Hepatocyte (in vitro differentiated cells): ENCODE measurements around the gene FLACC1.

Experiments
- EZH2 ChIP-seq: fragments of 200-600 bp; sonication (generic); IDR thresholded peaks from 2 replicates; pipeline ENCODE4 v1.6.1; 2016; ENCODE audit warnings: antibody characterized with exemption, mild to moderate bottlenecking, borderline replicate concordance
- TF ChIP-seq, protein P1 (sequence below): fragments of 200-600 bp; sonication (generic); IDR thresholded peaks from 2 replicates; pipeline ENCODE4 v1.5.1; 2016; ENCODE audit warnings: antibody characterized with exemption, mild to moderate bottlenecking; ENCODE audit not compliant: poor library complexity

DNA sequence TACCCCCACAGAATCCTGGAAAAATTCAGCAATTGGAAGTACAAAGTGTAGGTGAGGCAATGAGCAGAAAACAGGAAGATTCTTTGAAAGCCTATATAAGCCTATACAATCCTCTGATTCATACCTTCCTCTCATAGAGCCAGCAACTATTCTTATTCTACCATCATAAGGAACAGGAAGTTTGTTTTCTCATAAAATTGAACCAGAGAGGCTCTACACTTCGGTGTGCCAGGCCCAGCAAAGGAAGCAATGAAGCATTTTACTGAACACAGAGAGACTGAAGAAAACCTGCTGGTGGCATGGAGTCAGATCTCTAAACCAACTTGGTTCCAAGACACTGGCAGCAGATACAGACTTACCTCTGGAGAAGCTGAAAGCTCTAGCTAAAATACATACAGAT lies 78.1 kb downstream of the FLACC1 start:
- TF ChIP-seq, protein P1, sequence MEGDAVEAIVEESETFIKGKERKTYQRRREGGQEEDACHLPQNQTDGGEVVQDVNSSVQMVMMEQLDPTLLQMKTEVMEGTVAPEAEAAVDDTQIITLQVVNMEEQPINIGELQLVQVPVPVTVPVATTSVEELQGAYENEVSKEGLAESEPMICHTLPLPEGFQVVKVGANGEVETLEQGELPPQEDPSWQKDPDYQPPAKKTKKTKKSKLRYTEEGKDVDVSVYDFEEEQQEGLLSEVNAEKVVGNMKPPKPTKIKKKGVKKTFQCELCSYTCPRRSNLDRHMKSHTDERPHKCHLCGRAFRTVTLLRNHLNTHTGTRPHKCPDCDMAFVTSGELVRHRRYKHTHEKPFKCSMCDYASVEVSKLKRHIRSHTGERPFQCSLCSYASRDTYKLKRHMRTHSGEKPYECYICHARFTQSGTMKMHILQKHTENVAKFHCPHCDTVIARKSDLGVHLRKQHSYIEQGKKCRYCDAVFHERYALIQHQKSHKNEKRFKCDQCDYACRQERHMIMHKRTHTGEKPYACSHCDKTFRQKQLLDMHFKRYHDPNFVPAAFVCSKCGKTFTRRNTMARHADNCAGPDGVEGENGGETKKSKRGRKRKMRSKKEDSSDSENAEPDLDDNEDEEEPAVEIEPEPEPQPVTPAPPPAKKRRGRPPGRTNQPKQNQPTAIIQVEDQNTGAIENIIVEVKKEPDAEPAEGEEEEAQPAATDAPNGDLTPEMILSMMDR, result no peak
- no peak for TF ChIP-seq EZH2
